BE2C (cell line): ENCODE measurements around the gene ZNF79.

Experiments
- DNase-seq: peaks from one replicate; pipeline ENCODE4 v3.0.0-alpha.2; 2020
- H3K27me3 ChIP-seq: fragments of 250-450 bp; sonication (Bioruptor Pico); 2 replicates; pipeline ENCODE4 v1.5.1; 2020; ENCODE audit warnings: mild to moderate bottlenecking
- H3K36me3 ChIP-seq: fragments of 250-450 bp; sonication (Bioruptor Pico); 2 replicates; pipeline ENCODE4 v1.5.1; 2020; ENCODE audit warnings: mild to moderate bottlenecking
- H3K4me1 ChIP-seq: fragments of 250-450 bp; sonication (Bioruptor Pico); 2 replicates; pipeline ENCODE4 v1.5.1; 2020
- H3K4me3 ChIP-seq: 2 replicates; pipeline ENCODE4 v1.5.1; 2011; ENCODE audit warnings: low read depth, low read length
- H3K9me3 ChIP-seq: fragments of 250-450 bp; sonication (Bioruptor Pico); 2 replicates; pipeline ENCODE4 v1.5.1; 2020
- CTCF ChIP-seq: IDR thresholded peaks from 2 replicates; pipeline ENCODE4 v1.5.1; 2012; ENCODE audit warnings: mild to moderate bottlenecking, low read depth, low read length

The ZNF79 gene

GRCh38 chr9:127419348-127419747 lies 4.8 kb upstream of the ZNF79 start:
- peaks cover 21% of the 10 kb centered on the region for H3K4me1 ChIP-seq
- H3K9me3 ChIP-seq = no peaks in the 10 kb centered on the region; the same call in 1 of the 2 replicates
- H3K27me3 ChIP-seq = no peaks in the 10 kb centered on the region
- H3K36me3 ChIP-seq = no peaks in the 10 kb centered on the region
- DNase-seq = no peak
- TF ChIP-seq CTCF = no peak
- H3K4me3 ChIP-seq = no peak overlapping the region

- Histone ChIP-seq H3K4me1 (peaks cover 7% of the 10 kb centered on the region), H3K4me3 (no peak overlapping the region), H3K27me3 (no peaks in the 10 kb centered on the region), H3K36me3 (no peaks in the 10 kb centered on the region), H3K9me3 (no peaks in the 10 kb centered on the region; the same call in 1 of the 2 replicates)
- DNase-seq = no peak
- TF ChIP-seq CTCF = no peak
Observed at GRCh38 chr9:127421057-127421456, 3.1 kb upstream of the ZNF79 start.

GRCh38 chr9:127422133-127422782 lies 1.9 kb upstream of the ZNF79 start:
- Histone ChIP-seq H3K4me3 (peak overlapping the region; percentile 99), H3K4me1 (peaks cover 2% of the 10 kb centered on the region)

GRCh38 chr9:127422787-127423186 lies 1.4 kb upstream of the ZNF79 start:
- Histone ChIP-seq H3K27me3 (no peaks in the 10 kb centered on the region), H3K9me3 (no peaks in the 10 kb centered on the region; the same call in 1 of the 2 replicates), H3K36me3 (no peaks in the 10 kb centered on the region), H3K4me1 (no peaks in the 10 kb centered on the region), H3K4me3 (peak overlapping the region; percentile 99)
- no peak for DNase-seq
- TF ChIP-seq CTCF = no peak

More at GRCh38 chr9:127422133-127422782, 1.9 kb upstream of the ZNF79 start:
- H3K27me3 ChIP-seq = no peaks in the 10 kb centered on the region
- H3K36me3 ChIP-seq = no peaks in the 10 kb centered on the region
- DNase-seq = no peak
- no peaks in the 10 kb centered on the region; the same call in 1 of the 2 replicates for H3K9me3 ChIP-seq
- TF ChIP-seq CTCF = no peak

- no peak for DNase-seq
- H3K36me3 ChIP-seq = no peaks in the 10 kb centered on the region
- no peaks in the 10 kb centered on the region for H3K4me1 ChIP-seq
- TF ChIP-seq CTCF = no peak
- H3K27me3 ChIP-seq = no peaks in the 10 kb centered on the region
- no peaks in the 10 kb centered on the region; the same call in 1 of the 2 replicates for H3K9me3 ChIP-seq
- H3K4me3 ChIP-seq = peak overlapping the region; percentile 99
Observed at GRCh38 chr9:127423476-127423933, 677 bp upstream of the ZNF79 start.

GRCh38 chr9:127424676-127424999 lies 456 bp downstream of the ZNF79 start:
- no peak for DNase-seq
- Histone ChIP-seq H3K4me3 (peak overlapping the region; percentile 99), H3K27me3 (no peaks in the 10 kb centered on the region), H3K36me3 (peaks cover 4% of the 10 kb centered on the region), H3K9me3 (no peaks in the 10 kb centered on the region), H3K4me1 (no peaks in the 10 kb centered on the region)
- TF ChIP-seq CTCF = 0 out of 2 replicates have a peak, but pooled peaks have one; percentile 1
